Measurements from ENCODE around the gene OR5H15. TPM values are rescaled to one million over a fixed set of nuclear protein-coding genes. Genes with fewer than 3 reads are reported as not detected.

OR5H15 gene
- total RNA-seq, 1 donor from 2014 or later = not detected

DNA sequence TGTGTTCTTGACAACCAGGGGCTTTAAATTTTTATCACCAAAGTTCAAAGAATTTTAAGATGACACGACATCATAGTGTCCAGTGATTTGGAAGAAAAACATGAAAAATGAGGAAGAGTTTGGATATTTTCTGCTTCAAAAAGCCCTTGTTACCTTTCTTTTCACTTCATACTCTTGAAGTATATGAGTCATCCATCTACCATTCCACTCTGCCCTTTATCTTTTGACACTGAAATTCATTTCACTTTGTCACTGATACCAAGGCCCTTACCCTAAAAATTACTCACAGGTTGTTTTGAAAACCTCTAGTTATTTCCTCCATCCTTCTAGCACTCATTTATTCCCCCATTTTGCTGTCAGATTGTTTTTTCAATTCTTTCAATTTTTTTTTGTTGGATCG, 42.7 kb downstream of the OR5H15 start:
- TF ChIP-seq CTCF (IDR thresholded peaks at IDR 0.05) = no peak
- Mint-ChIP-seq H3K4me1 (no peaks in the 10 kb centered on the region), H3K27me3 (no peaks in the 10 kb centered on the region), H3K4me3 (no peak overlapping the region), H3K27ac (no peak overlapping the region), H3K9me3 (no peaks in the 10 kb centered on the region), H3K36me3 (ENCODE audit: low read depth) (no peaks in the 10 kb centered on the region)
- ChIA-PET CTCF (no interaction called here), POLR2A (no interaction called here)
- intact Hi-C loops (cut with micrococcal nuclease) = no loop called here
- DNase-seq = no peak
- ATAC-seq (ENCODE audit: low read depth) = no peak

GRCh38 chr3:98213276-98213675, 46.8 kb downstream of the OR5H15 start:
- ATAC-seq (ENCODE audit: low read depth) = no peak
- no peaks in the 10 kb centered on the region for H3K27me3 Mint-ChIP-seq
- H3K4me3 Mint-ChIP-seq = no peak overlapping the region
- no peaks in the 10 kb centered on the region for H3K4me1 Mint-ChIP-seq
- ChIA-PET POLR2A (no interaction called here), CTCF (no interaction called here)
- intact Hi-C loops (cut with micrococcal nuclease) = no loop called here
- no peak for TF ChIP-seq CTCF (IDR thresholded peaks at IDR 0.05)
- H3K9me3 Mint-ChIP-seq = no peaks in the 10 kb centered on the region
- no peaks in the 10 kb centered on the region for H3K36me3 Mint-ChIP-seq (ENCODE audit: low read depth)
- DNase-seq = no peak
- no peak overlapping the region for H3K27ac Mint-ChIP-seq

- intact Hi-C loops (cut with micrococcal nuclease) = no loop called here
- no peak for DNase-seq
- TF ChIP-seq CTCF (IDR thresholded peaks at IDR 0.05) = no peak
- no peaks in the 10 kb centered on the region for H3K4me1 Mint-ChIP-seq
- no peak for ATAC-seq (ENCODE audit: low read depth)
- CTCF ChIA-PET = no interaction called here
- POLR2A ChIA-PET = no interaction called here
- no peak overlapping the region for H3K4me3 Mint-ChIP-seq
- no peak overlapping the region for H3K27ac Mint-ChIP-seq
- no peaks in the 10 kb centered on the region for H3K9me3 Mint-ChIP-seq
- H3K27me3 Mint-ChIP-seq = no peaks in the 10 kb centered on the region
- no peaks in the 10 kb centered on the region for H3K36me3 Mint-ChIP-seq (ENCODE audit: low read depth)
Observed at GRCh38 chr3:98215051-98215450, 48.6 kb downstream of the OR5H15 start.

Other genes starting within 250 kb of the OR5H15 start
- 33.7 and 34.8 TPM in 2 replicates for gene RIOX2, start 194.3 kb upstream of the OR5H15 start, total RNA-seq
- gene GABRR3, start 131.4 kb upstream of the OR5H15 start, total RNA-seq = not detected in 2 replicates
- not detected in 2 replicates for gene OR5AC2, start 79.5 kb upstream of the OR5H15 start, total RNA-seq
- not detected in 2 replicates for gene OR5H1, start 36.0 kb upstream of the OR5H15 start, total RNA-seq
- gene OR5H14, start 19.2 kb upstream of the OR5H15 start, total RNA-seq = 0.02 TPM in 1 of 2 replicates, not detected in the other
- not detected in 2 replicates for gene OR5H6, start 97.5 kb downstream of the OR5H15 start, total RNA-seq
- gene OR5H2, start 115.8 kb downstream of the OR5H15 start, total RNA-seq = not detected in 2 replicates
- not detected in 2 replicates for gene OR5K4, start 187.2 kb downstream of the OR5H15 start, total RNA-seq
- not detected in 2 replicates for gene OR5K3, start 224.0 kb downstream of the OR5H15 start, total RNA-seq